Measurements from ENCODE around the gene CLRN1. TPM values are rescaled to one million over a fixed set of nuclear protein-coding genes. Genes with fewer than 3 reads are reported as not detected.

The CLRN1 gene
- total RNA-seq, 2 donors from 2014 or later: not detected

DNA sequence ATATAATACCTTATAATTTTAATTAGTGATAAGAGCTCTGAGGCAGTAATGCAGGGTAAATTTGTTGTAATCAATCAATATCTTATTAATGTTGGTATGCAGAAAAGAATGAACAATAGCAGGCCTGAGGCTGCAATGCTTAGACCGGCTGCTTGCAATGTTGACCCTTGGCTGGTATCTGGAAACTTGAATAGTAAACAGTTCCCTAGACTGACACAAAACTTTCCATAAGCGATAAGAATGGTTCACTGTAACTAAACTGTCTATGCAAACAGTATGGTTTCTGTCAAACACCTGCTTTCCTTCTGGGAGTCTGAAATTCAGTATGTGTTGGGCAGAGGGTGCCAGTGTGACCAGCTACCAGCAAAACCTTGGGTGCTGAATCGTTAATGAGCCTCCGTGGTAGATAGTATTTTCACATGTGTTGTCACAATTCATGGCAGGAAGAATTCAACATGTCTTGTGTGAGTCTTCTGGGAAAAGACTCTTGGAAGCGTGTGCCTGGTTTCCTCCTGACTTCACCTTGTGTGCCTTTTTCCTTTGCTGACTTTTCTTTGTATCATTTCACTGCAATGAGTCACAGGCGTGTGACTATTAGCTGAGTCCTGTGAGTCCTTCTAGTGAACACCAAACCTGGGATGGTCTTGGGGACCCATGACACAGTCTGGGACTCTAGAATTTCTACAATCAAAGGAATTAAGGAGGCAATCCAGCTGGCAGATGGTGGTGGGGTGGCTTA lies 30.7 kb upstream of the CLRN1 start:
- H3K4me1 ChIP-seq: no peaks in the 10 kb centered on the region
- no peaks in the 10 kb centered on the region for H3K9me3 ChIP-seq
- TF ChIP-seq, protein P1, sequence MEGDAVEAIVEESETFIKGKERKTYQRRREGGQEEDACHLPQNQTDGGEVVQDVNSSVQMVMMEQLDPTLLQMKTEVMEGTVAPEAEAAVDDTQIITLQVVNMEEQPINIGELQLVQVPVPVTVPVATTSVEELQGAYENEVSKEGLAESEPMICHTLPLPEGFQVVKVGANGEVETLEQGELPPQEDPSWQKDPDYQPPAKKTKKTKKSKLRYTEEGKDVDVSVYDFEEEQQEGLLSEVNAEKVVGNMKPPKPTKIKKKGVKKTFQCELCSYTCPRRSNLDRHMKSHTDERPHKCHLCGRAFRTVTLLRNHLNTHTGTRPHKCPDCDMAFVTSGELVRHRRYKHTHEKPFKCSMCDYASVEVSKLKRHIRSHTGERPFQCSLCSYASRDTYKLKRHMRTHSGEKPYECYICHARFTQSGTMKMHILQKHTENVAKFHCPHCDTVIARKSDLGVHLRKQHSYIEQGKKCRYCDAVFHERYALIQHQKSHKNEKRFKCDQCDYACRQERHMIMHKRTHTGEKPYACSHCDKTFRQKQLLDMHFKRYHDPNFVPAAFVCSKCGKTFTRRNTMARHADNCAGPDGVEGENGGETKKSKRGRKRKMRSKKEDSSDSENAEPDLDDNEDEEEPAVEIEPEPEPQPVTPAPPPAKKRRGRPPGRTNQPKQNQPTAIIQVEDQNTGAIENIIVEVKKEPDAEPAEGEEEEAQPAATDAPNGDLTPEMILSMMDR (IDR thresholded peaks at IDR 0.05): no peak
- H3K9ac ChIP-seq (ENCODE audit: low read depth in 2 of 2, low read length in 2 of 2): no peak overlapping the region
- intact Hi-C loops (cut with DNase I): no loop called here
- H3K27me3 ChIP-seq: no peaks in the 10 kb centered on the region
- no peak overlapping the region for H3K4me3 ChIP-seq
- H3K27ac ChIP-seq: no peak overlapping the region
- DNase-seq: no peak
- no peaks in the 10 kb centered on the region for H3K36me3 ChIP-seq

DNA sequence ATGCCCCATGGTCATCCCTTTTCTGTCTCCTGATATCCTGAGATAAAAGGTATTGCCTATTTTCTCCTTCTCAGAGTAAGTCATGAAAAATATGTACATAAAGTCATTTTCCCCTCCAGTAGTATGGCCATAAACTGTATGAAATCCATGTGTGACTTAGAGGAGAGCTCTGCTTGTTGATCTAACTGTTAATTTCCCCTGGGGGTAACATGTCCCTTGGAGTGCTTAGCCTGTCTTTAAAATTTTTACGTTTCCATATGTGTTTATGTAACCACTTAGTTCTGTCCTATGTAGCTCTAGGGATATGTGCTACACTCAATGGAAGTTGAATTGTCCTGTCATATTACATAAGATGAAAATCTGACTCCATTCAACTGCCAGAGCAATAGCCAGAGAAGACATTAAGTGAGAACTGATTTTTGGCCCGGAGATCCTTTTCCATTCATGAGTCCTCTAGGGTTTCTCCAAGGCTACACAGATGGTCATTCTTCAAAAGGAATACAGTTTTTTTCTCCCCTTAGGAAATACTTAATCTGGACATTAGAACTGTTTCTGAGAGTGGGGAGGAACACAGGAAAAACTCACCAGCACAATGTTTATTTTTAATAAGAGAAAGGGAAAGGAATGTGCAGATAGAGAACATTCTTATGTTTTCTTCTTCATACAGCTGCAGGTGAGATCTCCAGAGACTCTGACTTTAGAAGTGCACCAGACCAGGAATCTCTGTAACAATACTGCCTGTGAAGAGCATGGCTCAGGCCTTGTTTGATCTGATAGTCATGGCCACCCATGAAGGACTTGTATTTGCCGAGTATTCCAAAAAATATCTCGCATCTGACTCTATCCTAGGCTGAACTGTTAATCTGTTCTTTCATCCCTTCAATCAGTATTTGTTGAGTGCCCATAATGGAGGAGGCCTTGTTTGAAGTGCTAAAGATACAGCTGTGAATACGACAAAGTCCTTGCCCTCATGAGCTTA lies 29.8 kb upstream of the CLRN1 start:
- TF ChIP-seq, protein P1 (IDR thresholded peaks at IDR 0.05): no peak
- no peak for DNase-seq
- Histone ChIP-seq H3K4me1 (no peaks in the 10 kb centered on the region), H3K27ac (no peak overlapping the region), H3K27me3 (no peaks in the 10 kb centered on the region), H3K4me3 (no peak overlapping the region), H3K36me3 (no peaks in the 10 kb centered on the region), H3K9ac (ENCODE audit: low read depth in 2 of 2, low read length in 2 of 2) (no peak overlapping the region), H3K9me3 (no peaks in the 10 kb centered on the region)
- intact Hi-C loops (cut with DNase I): no loop called here

DNA sequence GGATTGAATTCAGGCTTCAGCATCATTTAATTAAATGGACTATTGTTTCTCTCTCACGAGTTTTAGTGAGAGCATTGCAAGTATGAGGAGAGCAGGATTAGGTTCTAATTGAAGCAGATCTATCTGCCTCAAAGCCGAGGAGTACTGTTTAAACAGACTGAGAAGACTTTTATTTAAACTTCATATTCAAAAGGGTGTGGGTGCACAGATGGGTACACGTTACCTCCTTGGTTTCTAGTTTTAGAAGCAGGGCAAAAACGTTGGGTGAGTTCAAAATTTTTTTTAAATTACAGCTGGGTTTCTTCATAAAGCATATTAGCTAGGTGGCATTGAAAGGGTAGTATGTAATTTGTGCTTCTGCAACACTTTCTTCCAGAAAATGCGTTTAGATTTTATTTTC lies 26.5 kb upstream of the CLRN1 start:
- no peak for DNase-seq
- Histone ChIP-seq H3K27me3 (no peaks in the 10 kb centered on the region), H3K27ac (no peak overlapping the region), H3K4me1 (no peaks in the 10 kb centered on the region), H3K36me3 (no peaks in the 10 kb centered on the region), H3K9ac (ENCODE audit: low read depth in 2 of 2, low read length in 2 of 2) (no peak overlapping the region), H3K4me3 (no peak overlapping the region), H3K9me3 (no peaks in the 10 kb centered on the region)
- intact Hi-C loops (cut with DNase I): no loop called here
- TF ChIP-seq, protein P1 (IDR thresholded peaks at IDR 0.05): no peak

DNA sequence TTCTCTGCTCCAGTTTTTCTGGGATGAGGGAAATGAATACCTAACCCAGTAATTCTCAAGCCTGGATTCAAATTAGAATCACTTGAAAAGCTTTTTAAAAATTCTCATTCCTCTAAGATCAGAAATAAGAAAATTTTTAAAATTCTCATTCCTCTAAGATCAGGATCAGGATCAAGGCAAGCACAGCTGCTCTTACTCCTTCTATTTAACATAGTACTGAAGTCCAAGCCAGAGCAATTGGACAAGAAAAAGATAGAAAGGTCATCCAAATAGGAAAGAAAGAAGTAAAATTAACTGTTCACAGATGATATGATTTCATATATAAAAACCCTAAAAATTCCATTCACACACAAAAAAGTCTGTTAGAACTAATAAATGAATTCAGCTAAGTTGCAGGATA lies 24.2 kb upstream of the CLRN1 start:
- Histone ChIP-seq H3K27me3 (no peaks in the 10 kb centered on the region), H3K4me3 (no peak overlapping the region), H3K9ac (ENCODE audit: low read depth in 2 of 2, low read length in 2 of 2) (no peak overlapping the region), H3K4me1 (no peaks in the 10 kb centered on the region), H3K9me3 (no peaks in the 10 kb centered on the region), H3K27ac (no peak overlapping the region), H3K36me3 (no peaks in the 10 kb centered on the region)
- intact Hi-C loops (cut with DNase I): no loop called here
- TF ChIP-seq, protein P1 (IDR thresholded peaks at IDR 0.05): no peak
- DNase-seq: no peak

DNA sequence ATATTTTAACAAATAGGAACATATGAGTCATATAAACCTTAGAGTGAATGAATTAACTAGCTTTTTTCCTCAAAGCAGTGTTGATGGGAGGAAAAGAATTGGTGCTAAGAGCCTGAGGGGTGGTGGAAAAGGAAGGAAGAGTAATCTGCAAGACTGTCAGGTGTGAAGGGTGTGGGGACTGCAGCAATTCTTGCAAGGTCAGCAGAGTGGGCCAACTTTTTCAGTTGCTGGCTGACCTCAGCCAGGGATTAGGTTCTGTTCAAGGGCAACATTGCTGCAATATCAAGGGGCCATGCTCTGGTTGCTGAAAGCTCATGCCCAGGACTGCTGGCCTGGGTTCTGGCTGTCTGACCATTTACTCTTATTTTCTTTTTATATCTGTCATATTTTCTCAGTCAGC lies 23.0 kb upstream of the CLRN1 start:
- Histone ChIP-seq H3K4me3 (no peak overlapping the region), H3K9ac (ENCODE audit: low read depth in 2 of 2, low read length in 2 of 2) (no peak overlapping the region), H3K4me1 (no peaks in the 10 kb centered on the region), H3K9me3 (no peaks in the 10 kb centered on the region), H3K36me3 (no peaks in the 10 kb centered on the region), H3K27me3 (no peaks in the 10 kb centered on the region), H3K27ac (no peak overlapping the region)
- intact Hi-C loops (cut with DNase I): no loop called here
- TF ChIP-seq, protein P1 (IDR thresholded peaks at IDR 0.05): no peak
- DNase-seq: no peak
